Lower leg skin (tissue), 4 donors: ENCODE data around the gene ZNF284. TPM values are rescaled to one million over a fixed set of nuclear protein-coding genes. Genes with fewer than 3 reads are reported as not detected.
"Not testable (repeated sequence)": the region's sequence is repeated elsewhere in the genome, so short reads cannot be mapped to it uniquely, and the experiment has no call there.

ENCODE experiments used
- DNase-seq, 2 donors: peaks; one replicate each; pipeline ENCODE4 v3.0.0-alpha.2; 2019; ENCODE audit warnings: low spot score in 2 of 2
- H3K4me3 ChIP-seq: fragments of 200-600 bp; sonication (generic); 2 replicates; pipeline ENCODE4 v1.5.1; 2017; ENCODE audit warnings: mild to moderate bottlenecking, low read depth; ENCODE audit not compliant: poor library complexity, severe bottlenecking
- POLR2A ChIP-seq, 2 donors: fragments of 450-650 bp; IDR thresholded peaks; one replicate each; pipeline ENCODE4 v1.6.1; 2016 to 2017; ENCODE audit warnings: antibody characterized with exemption in 2 of 2, mild to moderate bottlenecking in 1 of 2, moderate library complexity in 1 of 2
- WGBS, 2 donors: methylation state at CpG; one replicate each; pipeline ENCODE4 v1.1.5; 2018; 5-methylcytosine and 5-hydroxymethylcytosine counted together
- intact Hi-C: fragments of 100-400 bp; cut with DNase I; formaldehyde crosslinking; loops from one replicate; pipeline ENCODE4 v1.15.0; 2023; ENCODE audit warnings: low total_unique reads
- total RNA-seq, 4 donors: library from RNA; depleted of rRNA; stranded (reverse); fragments of >200 nt; gene quantifications; one replicate each; pipeline ENCODE4 v1.1.0, GENCODE V29; 2016
- TF ChIP-seq, protein P1 (sequence below), 3 donors: fragments of 450-650 bp; IDR thresholded peaks; one replicate each; pipeline ENCODE4 v1.5.1; 2016; ENCODE audit warnings: antibody characterized with exemption in 3 of 3, mild to moderate bottlenecking in 3 of 3, moderate library complexity in 2 of 3

Gene ZNF284
- total RNA-seq, 4 donors from 2014 or later = 2.6 to 3.4 (median 3.0) TPM

DNA sequence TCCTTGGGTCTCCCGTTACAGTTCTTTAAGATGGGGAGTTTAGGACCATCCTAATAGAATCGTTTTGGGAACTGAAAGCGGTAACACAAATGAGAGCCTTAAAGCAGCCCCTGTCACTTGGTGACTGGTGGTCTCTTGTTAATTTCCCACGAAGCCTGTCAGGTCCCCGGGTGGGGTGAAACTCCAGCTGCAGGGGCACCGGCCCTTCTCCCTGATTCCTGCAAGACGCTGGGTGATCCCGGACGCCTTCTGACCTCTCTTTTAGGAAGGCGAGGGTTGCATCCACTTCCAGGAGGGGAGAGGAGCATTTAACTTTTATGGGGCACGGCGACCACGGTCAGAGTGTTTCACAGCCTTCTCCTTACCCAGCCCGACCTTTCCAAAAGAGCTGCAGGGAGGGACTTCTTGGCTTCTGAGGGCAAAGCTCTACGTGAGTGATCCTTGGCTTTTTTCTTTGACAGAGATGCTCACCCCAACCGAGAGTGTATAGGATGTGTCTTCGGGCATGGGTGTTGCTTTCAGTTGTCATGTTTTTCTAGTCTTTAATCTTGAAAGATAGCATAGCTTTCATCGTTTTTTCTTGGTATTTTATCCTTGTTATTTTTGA lies 41.9 kb downstream of the ZNF284 start:
- TF ChIP-seq, protein P1, sequence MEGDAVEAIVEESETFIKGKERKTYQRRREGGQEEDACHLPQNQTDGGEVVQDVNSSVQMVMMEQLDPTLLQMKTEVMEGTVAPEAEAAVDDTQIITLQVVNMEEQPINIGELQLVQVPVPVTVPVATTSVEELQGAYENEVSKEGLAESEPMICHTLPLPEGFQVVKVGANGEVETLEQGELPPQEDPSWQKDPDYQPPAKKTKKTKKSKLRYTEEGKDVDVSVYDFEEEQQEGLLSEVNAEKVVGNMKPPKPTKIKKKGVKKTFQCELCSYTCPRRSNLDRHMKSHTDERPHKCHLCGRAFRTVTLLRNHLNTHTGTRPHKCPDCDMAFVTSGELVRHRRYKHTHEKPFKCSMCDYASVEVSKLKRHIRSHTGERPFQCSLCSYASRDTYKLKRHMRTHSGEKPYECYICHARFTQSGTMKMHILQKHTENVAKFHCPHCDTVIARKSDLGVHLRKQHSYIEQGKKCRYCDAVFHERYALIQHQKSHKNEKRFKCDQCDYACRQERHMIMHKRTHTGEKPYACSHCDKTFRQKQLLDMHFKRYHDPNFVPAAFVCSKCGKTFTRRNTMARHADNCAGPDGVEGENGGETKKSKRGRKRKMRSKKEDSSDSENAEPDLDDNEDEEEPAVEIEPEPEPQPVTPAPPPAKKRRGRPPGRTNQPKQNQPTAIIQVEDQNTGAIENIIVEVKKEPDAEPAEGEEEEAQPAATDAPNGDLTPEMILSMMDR (IDR thresholded peaks at IDR 0.05) = no peak
- no peak for TF ChIP-seq POLR2A (IDR thresholded peaks at IDR 0.05)
- intact Hi-C loops = no loop called here
- 2% methylated on average over 18 of the region's 18 CpGs for WGBS, 2 donors
- peak; percentile 21 to 86 for DNase-seq
- H3K4me3 ChIP-seq = peak overlapping the region; percentile 68

- 95 to 97% methylated on average over 4 of the region's 4 CpGs for WGBS, 2 donors
Measured at GRCh38 chr19:44121162-44121561, 49.2 kb downstream of the ZNF284 start.

GRCh38 chr19:44131955-44132354 lies 60.0 kb downstream of the ZNF284 start:
- intact Hi-C loops = no loop called here
- H3K4me3 ChIP-seq = no peak overlapping the region
- DNase-seq = no peak
- 95 to 97% methylated on average over 5 of the region's 5 CpGs for WGBS, 2 donors
- TF ChIP-seq, protein P1 (IDR thresholded peaks at IDR 0.05) = no peak
- no peak for TF ChIP-seq POLR2A (IDR thresholded peaks at IDR 0.05)

More at GRCh38 chr19:44121162-44121561, 49.2 kb downstream of the ZNF284 start:
- intact Hi-C loops, H3K4me3 ChIP-seq, DNase-seq: not testable (repeated sequence)

Other genes with a start within 250 kb of the ZNF284 start
- 1 to 10 TPM; 4.3 to 9.6 (median 6.3) TPM for gene ZNF283, start 244.8 kb upstream of the ZNF284 start, total RNA-seq
- gene ZNF404, start 188.2 kb upstream of the ZNF284 start, total RNA-seq = 1 to 10 TPM in 3 of 4 donors, under 1 TPM in 1; 0.71 to 4.5 (median 2.5) TPM
- 10 to 100 TPM in 3 of 4 donors, 1 to 10 TPM in 1; 7.8 to 13.1 (median 11.2) TPM for gene ZNF45, start 136.9 kb upstream of the ZNF284 start, total RNA-seq
- 1 to 10 TPM; 2.5 to 4.3 (median 3.6) TPM for gene ZNF221, start 120.9 kb upstream of the ZNF284 start, total RNA-seq
- 10 to 100 TPM in 1 of 4 donors, 1 to 10 TPM in 3; 5.9 to 10.3 (median 8.6) TPM for gene ZNF155, start 88.0 kb upstream of the ZNF284 start, total RNA-seq
- 10 to 100 TPM in 1 of 4 donors, 1 to 10 TPM in 3; 3.1 to 10.6 (median 3.7) TPM for gene ZNF230, start 69.2 kb upstream of the ZNF284 start, total RNA-seq
- 1 to 10 TPM; 1.1 to 6.1 (median 2.6) TPM for gene ZNF222, start 46.8 kb upstream of the ZNF284 start, total RNA-seq
- gene ZNF223, start 20.1 kb upstream of the ZNF284 start, total RNA-seq = 1 to 10 TPM; 4.8 to 9.7 (median 6.7) TPM
- 10 to 100 TPM; 12.5 to 27.1 (median 20.3) TPM for gene ZNF224, start 22.2 kb downstream of the ZNF284 start, total RNA-seq
- gene ZNF225, start 41.2 kb downstream of the ZNF284 start, total RNA-seq = 1 to 10 TPM; 1.5 to 3.3 (median 2.4) TPM
- gene ZNF234, start 69.4 kb downstream of the ZNF284 start, total RNA-seq = 1 to 10 TPM; 5.8 to 8.3 (median 7.1) TPM
- 10 to 100 TPM; 13.4 to 30.4 (median 19.8) TPM for gene ZNF226, start 92.9 kb downstream of the ZNF284 start, total RNA-seq
- gene ZNF227, start 140.4 kb downstream of the ZNF284 start, total RNA-seq = 10 to 100 TPM; 10.1 to 15.5 (median 13.4) TPM
- gene ZNF233, start 187.7 kb downstream of the ZNF284 start, total RNA-seq = 1 to 10 TPM in 1 of 4 donors, under 1 TPM in 1, not detected in 2; 0.06 to 1.4 TPM
- 1 to 10 TPM; 3.6 to 4.5 (median 4.1) TPM for gene ZNF235, start 232.9 kb downstream of the ZNF284 start, total RNA-seq